Measurements from ENCODE around the gene AVPI1.
"Not testable (repeated sequence)": the region's sequence is repeated elsewhere in the genome, so short reads cannot be mapped to it uniquely, and the experiment has no call there.

AVPI1 gene

GRCh38 chr10:97642471-97643159 lies 44.4 kb downstream of the AVPI1 start:
- Mint-ChIP-seq H3K27ac (peak overlapping the region; percentile 40), H3K4me3 (peak overlapping the region; percentile 91), H3K4me1 (peaks cover 31% of the 10 kb centered on the region), H3K36me3 (peaks cover 21% of the 10 kb centered on the region)
- H3K27me3 Mint-ChIP-seq, ATAC-seq, H3K9me3 Mint-ChIP-seq: not testable (repeated sequence)

GRCh38 chr10:97640868-97641811 lies 45.9 kb downstream of the AVPI1 start:
- Mint-ChIP-seq H3K36me3 (peaks cover 21% of the 10 kb centered on the region), H3K27ac (peak overlapping the region; percentile 91), H3K27me3 (no peaks in the 10 kb centered on the region), H3K9me3 (no peaks in the 10 kb centered on the region), H3K4me3 (peak overlapping the region; percentile 91), H3K4me1 (peaks cover 27% of the 10 kb centered on the region)
- ATAC-seq = peak; percentile 46

- peak within 1 kb of the TSS; percentile 91 for H3K4me3 Mint-ChIP-seq
- ATAC-seq = peak; percentile 100
- peaks cover 27% of the 10 kb centered on the region for H3K4me1 Mint-ChIP-seq
- no peaks in the 10 kb centered on the region for H3K9me3 Mint-ChIP-seq
- no peaks in the 10 kb centered on the region for H3K27me3 Mint-ChIP-seq
- H3K27ac Mint-ChIP-seq = peak within 1 kb of the TSS; percentile 91
- H3K36me3 Mint-ChIP-seq = peaks cover 21% of the 10 kb centered on the region
Measured at GRCh38 chr10:97640174-97640867, 46.7 kb downstream of the AVPI1 start, which contains the start of gene PI4K2A. Gene PI4K2A (plus strand): TSS chr10:97640671. CDS start chr10:97640743, 72 bp downstream.

GRCh38 chr10:97639090-97639489 lies 48.0 kb downstream of the AVPI1 start:
- not testable (repeated sequence) for H3K27me3 Mint-ChIP-seq, ATAC-seq, H3K9me3 Mint-ChIP-seq, H3K4me3 Mint-ChIP-seq, H3K36me3 Mint-ChIP-seq, H3K27ac Mint-ChIP-seq
- H3K4me1 Mint-ChIP-seq = peaks cover 27% of the 10 kb centered on the region

GRCh38 chr10:97635577-97635976 lies 51.5 kb downstream of the AVPI1 start:
- Mint-ChIP-seq H3K36me3 (no peaks in the 10 kb centered on the region), H3K27me3 (no peaks in the 10 kb centered on the region), H3K4me1 (peaks cover 16% of the 10 kb centered on the region), H3K9me3 (no peaks in the 10 kb centered on the region), H3K4me3 (no peak overlapping the region), H3K27ac (no peak overlapping the region)
- no peak for ATAC-seq

- Mint-ChIP-seq H3K4me3 (peak overlapping the region; percentile 94), H3K36me3 (no peaks in the 10 kb centered on the region), H3K27ac (peak overlapping the region; percentile 89), H3K9me3 (no peaks in the 10 kb centered on the region), H3K27me3 (no peaks in the 10 kb centered on the region), H3K4me1 (peaks cover 16% of the 10 kb centered on the region)
- no peak for ATAC-seq
Measured at GRCh38 chr10:97633921-97634320, 53.1 kb downstream of the AVPI1 start.

GRCh38 chr10:97632949-97633884 lies 53.8 kb downstream of the AVPI1 start, which contains the start of gene MORN4:
Gene MORN4 (minus strand): TSS chr10:97633500. CDS start chr10:97619653, 13,847 bp downstream.
- ATAC-seq = peak; percentile 100
- H3K4me1 Mint-ChIP-seq = peaks cover 16% of the 10 kb centered on the region
- no peaks in the 10 kb centered on the region for H3K9me3 Mint-ChIP-seq
- H3K27ac Mint-ChIP-seq = peak within 1 kb of the TSS; percentile 89
- H3K27me3 Mint-ChIP-seq = no peaks in the 10 kb centered on the region
- peak within 1 kb of the TSS; percentile 94 for H3K4me3 Mint-ChIP-seq
- H3K36me3 Mint-ChIP-seq = no peaks in the 10 kb centered on the region

- no peak for ATAC-seq
- Mint-ChIP-seq H3K36me3 (no peaks in the 10 kb centered on the region), H3K4me1 (peaks cover 16% of the 10 kb centered on the region), H3K4me3 (no peak overlapping the region), H3K9me3 (no peaks in the 10 kb centered on the region), H3K27me3 (no peaks in the 10 kb centered on the region), H3K27ac (no peak overlapping the region)
Measured at GRCh38 chr10:97631098-97631497, 55.9 kb downstream of the AVPI1 start.

GRCh38 chr10:97629289-97629688 lies 57.8 kb downstream of the AVPI1 start:
- Mint-ChIP-seq H3K36me3 (no peaks in the 10 kb centered on the region), H3K27ac (no peak overlapping the region), H3K27me3 (no peaks in the 10 kb centered on the region), H3K4me3 (no peak overlapping the region), H3K4me1 (peaks cover 16% of the 10 kb centered on the region), H3K9me3 (no peaks in the 10 kb centered on the region)
- ATAC-seq = no peak

- no peak for ATAC-seq
- Mint-ChIP-seq H3K27ac (no peak overlapping the region), H3K9me3 (no peaks in the 10 kb centered on the region), H3K27me3 (no peaks in the 10 kb centered on the region), H3K36me3 (no peaks in the 10 kb centered on the region), H3K4me3 (no peak overlapping the region), H3K4me1 (peaks cover 8% of the 10 kb centered on the region)
Measured at GRCh38 chr10:97628228-97628627, 58.8 kb downstream of the AVPI1 start.

- Mint-ChIP-seq H3K9me3 (no peaks in the 10 kb centered on the region), H3K27me3 (no peaks in the 10 kb centered on the region), H3K4me1 (peaks cover 3% of the 10 kb centered on the region), H3K27ac (no peak overlapping the region), H3K4me3 (no peak overlapping the region), H3K36me3 (no peaks in the 10 kb centered on the region)
- no peak for ATAC-seq
Measured at GRCh38 chr10:97627731-97628130, 59.3 kb downstream of the AVPI1 start.

All from stimulated activated memory B cell treated with anti-CD40 and anti-IgM and Interleukin-4, amounts not matched to agents 10 μg/mL and 1 μg/mL and 100 μg/mL, for 72 hours (primary cell).